ENCODE data around the gene CALHM4. TPM values are rescaled to one million over a fixed set of nuclear protein-coding genes. Genes with fewer than 3 reads are reported as not detected.
A peak's percentile ranks its signal among the peaks of the same experiment; 100 is the strongest.

Gene CALHM4
- total and polyA plus RNA-seq, 2 experiments from 2014 or later: not detected

GRCh38 chr6:116564311-116564710 lies 10.8 kb downstream of the CALHM4 start (continued):
- no peak for TF ChIP-seq CTCF (conservative IDR thresholded peaks at IDR 0.05; ENCODE audit: low read depth in 2 of 2)
- no peak for TF ChIP-seq NANOG (IDR thresholded peaks at IDR 0.05; ENCODE audit: borderline replicate concordance)

GRCh38 chr6:116564921-116565872 lies 11.6 kb downstream of the CALHM4 start:
- Histone ChIP-seq H3K4me3 (no peak overlapping the region), H3K9me2 (ENCODE audit: insufficient read depth) (no peaks in the 10 kb centered on the region), H3K79me2 (replicated peaks; ENCODE audit: insufficient read depth) (peaks cover 3% of the 10 kb centered on the region), H2AFZ (peak overlapping the region; percentile 86), H3K27me3 (ENCODE audit: insufficient read depth) (no peaks in the 10 kb centered on the region), H3K4me2 (no peak overlapping the region), H3K4me1 (ENCODE audit: insufficient read depth) (peaks cover 3% of the 10 kb centered on the region; the same call in 1 of the 2 replicates), H3K27ac (ENCODE audit: low read depth) (no peak overlapping the region), H4K20me1 (replicated peaks; ENCODE audit: insufficient read depth) (no peaks in the 10 kb centered on the region), H3K36me3 (ENCODE audit: insufficient read depth) (no peaks in the 10 kb centered on the region), H3F3A (replicated peaks; ENCODE audit: low read depth) (no peaks in the 10 kb centered on the region)
- Mint-ChIP-seq H3K9me3 (no peaks in the 10 kb centered on the region), H3K36me3 (ENCODE audit: low read depth) (no peaks in the 10 kb centered on the region), H3K27ac (no peak overlapping the region), H3K4me3 (no peak overlapping the region), H3K4me1 (peaks cover 4% of the 10 kb centered on the region), H3K27me3 (ENCODE audit: insufficient read depth, low read depth, poor library complexity) (no peaks in the 10 kb centered on the region)
- DNase-seq (ENCODE audit: low spot score) (peak; percentile 25), ATAC-seq (peak; percentile 28)
- TF ChIP-seq JUNB (IDR thresholded peaks at IDR 0.05; ENCODE audit: unreplicated experiment) (no peak), ZNF331 (CRISPR knock-in tag; IDR thresholded peaks at IDR 0.05; ENCODE audit: low read depth) (no peak), ZNF462 (CRISPR knock-in tag; IDR thresholded peaks at IDR 0.05) (no peak)

Data from GM23338 (cell line).